Fibroblast of the aortic adventitia (primary cell): ENCODE results near the gene FNBP1L. TPM values are rescaled to one million over a fixed set of nuclear protein-coding genes. Genes with fewer than 3 reads are reported as not detected.
"Not testable (repeated sequence)": the region's sequence is repeated elsewhere in the genome, so short reads cannot be mapped to it uniquely, and the experiment has no call there.

Experiments used
- DNase-seq: peaks from one replicate; pipeline ENCODE4 v3.0.0-alpha.2; 2010; ENCODE audit warnings: low read depth
- H3K4me3 ChIP-seq: 2 replicates; pipeline ENCODE4 v1.5.1; 2011; ENCODE audit warnings: low read depth, mild to moderate bottlenecking, control low read depth, low read length, moderate library complexity
- CTCF ChIP-seq: IDR thresholded peaks from 2 replicates; pipeline ENCODE4 v1.5.1; 2011; ENCODE audit warnings: mild to moderate bottlenecking, low read length, control low read depth, inconsistent platforms; ENCODE audit not compliant: insufficient read depth
- total RNA-seq: library from RNA; depleted of rRNA; stranded (reverse); fragments of >200 nt; gene quantifications from 2 replicates; pipeline ENCODE4 v1.2.3, GENCODE V29; 2012; ENCODE audit warnings: low replicate concordance

The FNBP1L gene
- total RNA-seq, 1 donor = 15.0 TPM

- DNase-seq = peak; percentile 55
- no peak for TF ChIP-seq CTCF
- peak overlapping the region; percentile 71 for H3K4me3 ChIP-seq
Measured at GRCh38 chr1:93448983-93449804, 1.3 kb downstream of the FNBP1L start.

GRCh38 chr1:93450321-93450720 is 2.4 kb downstream of the FNBP1L start:
- TF ChIP-seq CTCF = no peak
- DNase-seq = no peak
- H3K4me3 ChIP-seq = no peak overlapping the region

- no peak for TF ChIP-seq CTCF
- no peak overlapping the region for H3K4me3 ChIP-seq
- no peak for DNase-seq
Measured at GRCh38 chr1:93453911-93454310, 6.0 kb downstream of the FNBP1L start.

- DNase-seq = no peak
- TF ChIP-seq CTCF = no peak
- no peak overlapping the region for H3K4me3 ChIP-seq
Measured at GRCh38 chr1:93459126-93459525, 11.2 kb downstream of the FNBP1L start.

GRCh38 chr1:93461236-93461635 is 13.3 kb downstream of the FNBP1L start:
- no peak overlapping the region for H3K4me3 ChIP-seq
- TF ChIP-seq CTCF = no peak
- no peak for DNase-seq

GRCh38 chr1:93463960-93464359 is 16.0 kb downstream of the FNBP1L start:
- no peak for DNase-seq
- H3K4me3 ChIP-seq = no peak overlapping the region
- TF ChIP-seq CTCF = no peak

GRCh38 chr1:93465371-93466082 is 17.6 kb downstream of the FNBP1L start:
- H3K4me3 ChIP-seq, DNase-seq: not testable (repeated sequence)
